ENCODE data around the gene ISL2. TPM values are rescaled to one million over a fixed set of nuclear protein-coding genes. Genes with fewer than 3 reads are reported as not detected.

ISL2 gene
- total and polyA plus RNA-seq, 2 of the 13 experiments (the other 11 are each of a cell fraction or from before 2014, with no cell fraction given), result 4.3 to 5.1 TPM

DNA sequence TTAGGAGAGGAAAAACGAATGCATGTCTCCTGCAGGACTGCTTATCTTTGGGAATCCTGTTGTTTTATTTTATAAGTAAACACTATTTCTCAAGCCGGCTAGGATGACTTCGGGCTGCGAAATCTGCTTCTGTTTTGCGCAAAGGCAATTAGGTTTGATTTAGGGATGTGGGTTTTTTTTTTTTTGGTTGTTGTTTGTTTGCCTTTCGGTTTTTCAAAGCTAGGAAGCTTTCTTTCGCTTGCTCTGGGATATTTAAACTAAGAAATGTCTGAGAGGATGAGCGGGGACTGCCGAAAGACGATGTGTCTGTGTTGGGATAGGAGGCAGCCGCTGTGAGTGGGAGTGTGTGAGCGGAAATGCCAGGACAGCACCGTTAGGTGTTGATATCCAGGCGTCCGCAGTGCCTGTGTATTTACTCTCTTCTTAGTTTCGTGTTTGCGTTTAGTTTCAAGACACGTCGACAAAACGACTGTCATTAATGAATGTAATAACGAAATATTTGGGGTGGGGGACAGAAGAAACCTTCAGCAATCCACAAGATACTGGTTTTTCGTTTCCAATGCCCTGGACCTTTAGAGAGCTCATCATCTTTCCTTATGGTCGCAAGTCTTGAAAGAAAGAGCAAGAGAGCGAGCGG, 604 bp downstream of the ISL2 start (continued):
- TF ChIP-seq, protein P1, sequence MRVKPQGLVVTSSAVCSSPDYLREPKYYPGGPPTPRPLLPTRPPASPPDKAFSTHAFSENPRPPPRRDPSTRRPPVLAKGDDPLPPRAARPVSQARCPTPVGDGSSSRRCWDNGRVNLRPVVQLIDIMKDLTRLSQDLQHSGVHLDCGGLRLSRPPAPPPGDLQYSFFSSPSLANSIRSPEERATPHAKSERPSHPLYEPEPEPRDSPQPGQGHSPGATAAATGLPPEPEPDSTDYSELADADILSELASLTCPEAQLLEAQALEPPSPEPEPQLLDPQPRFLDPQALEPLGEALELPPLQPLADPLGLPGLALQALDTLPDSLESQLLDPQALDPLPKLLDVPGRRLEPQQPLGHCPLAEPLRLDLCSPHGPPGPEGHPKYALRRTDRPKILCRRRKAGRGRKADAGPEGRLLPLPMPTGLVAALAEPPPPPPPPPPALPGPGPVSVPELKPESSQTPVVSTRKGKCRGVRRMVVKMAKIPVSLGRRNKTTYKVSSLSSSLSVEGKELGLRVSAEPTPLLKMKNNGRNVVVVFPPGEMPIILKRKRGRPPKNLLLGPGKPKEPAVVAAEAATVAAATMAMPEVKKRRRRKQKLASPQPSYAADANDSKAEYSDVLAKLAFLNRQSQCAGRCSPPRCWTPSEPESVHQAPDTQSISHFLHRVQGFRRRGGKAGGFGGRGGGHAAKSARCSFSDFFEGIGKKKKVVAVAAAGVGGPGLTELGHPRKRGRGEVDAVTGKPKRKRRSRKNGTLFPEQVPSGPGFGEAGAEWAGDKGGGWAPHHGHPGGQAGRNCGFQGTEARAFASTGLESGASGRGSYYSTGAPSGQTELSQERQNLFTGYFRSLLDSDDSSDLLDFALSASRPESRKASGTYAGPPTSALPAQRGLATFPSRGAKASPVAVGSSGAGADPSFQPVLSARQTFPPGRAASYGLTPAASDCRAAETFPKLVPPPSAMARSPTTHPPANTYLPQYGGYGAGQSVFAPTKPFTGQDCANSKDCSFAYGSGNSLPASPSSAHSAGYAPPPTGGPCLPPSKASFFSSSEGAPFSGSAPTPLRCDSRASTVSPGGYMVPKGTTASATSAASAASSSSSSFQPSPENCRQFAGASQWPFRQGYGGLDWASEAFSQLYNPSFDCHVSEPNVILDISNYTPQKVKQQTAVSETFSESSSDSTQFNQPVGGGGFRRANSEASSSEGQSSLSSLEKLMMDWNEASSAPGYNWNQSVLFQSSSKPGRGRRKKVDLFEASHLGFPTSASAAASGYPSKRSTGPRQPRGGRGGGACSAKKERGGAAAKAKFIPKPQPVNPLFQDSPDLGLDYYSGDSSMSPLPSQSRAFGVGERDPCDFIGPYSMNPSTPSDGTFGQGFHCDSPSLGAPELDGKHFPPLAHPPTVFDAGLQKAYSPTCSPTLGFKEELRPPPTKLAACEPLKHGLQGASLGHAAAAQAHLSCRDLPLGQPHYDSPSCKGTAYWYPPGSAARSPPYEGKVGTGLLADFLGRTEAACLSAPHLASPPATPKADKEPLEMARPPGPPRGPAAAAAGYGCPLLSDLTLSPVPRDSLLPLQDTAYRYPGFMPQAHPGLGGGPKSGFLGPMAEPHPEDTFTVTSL (CRISPR knock-in tag; IDR thresholded peaks at IDR 0.05; ENCODE audit: borderline replicate concordance), result 0 out of 2 replicates have a peak, but pooled peaks have one; percentile 30
- no peak for TF ChIP-seq ZNF441 (CRISPR knock-in tag; IDR thresholded peaks at IDR 0.05; ENCODE audit: borderline replicate concordance)
- TF ChIP-seq, protein P2, sequence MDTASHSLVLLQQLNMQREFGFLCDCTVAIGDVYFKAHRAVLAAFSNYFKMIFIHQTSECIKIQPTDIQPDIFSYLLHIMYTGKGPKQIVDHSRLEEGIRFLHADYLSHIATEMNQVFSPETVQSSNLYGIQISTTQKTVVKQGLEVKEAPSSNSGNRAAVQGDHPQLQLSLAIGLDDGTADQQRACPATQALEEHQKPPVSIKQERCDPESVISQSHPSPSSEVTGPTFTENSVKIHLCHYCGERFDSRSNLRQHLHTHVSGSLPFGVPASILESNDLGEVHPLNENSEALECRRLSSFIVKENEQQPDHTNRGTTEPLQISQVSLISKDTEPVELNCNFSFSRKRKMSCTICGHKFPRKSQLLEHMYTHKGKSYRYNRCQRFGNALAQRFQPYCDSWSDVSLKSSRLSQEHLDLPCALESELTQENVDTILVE (CRISPR knock-in tag; IDR thresholded peaks at IDR 0.05), result 0 out of 2 replicates have a peak, but pooled peaks have one; percentile 13
- TF ChIP-seq ELF4 (CRISPR knock-in tag; IDR thresholded peaks at IDR 0.05; ENCODE audit: borderline replicate concordance), result peak; percentile 48; the same call in 1 of the 2 replicates
- peak; percentile 15; the same call in 1 of the 2 replicates for TF ChIP-seq ZNF343 (CRISPR knock-in tag; IDR thresholded peaks at IDR 0.05)
- peak; percentile 29; the same call in 1 of the 2 replicates for TF ChIP-seq ZNF747 (CRISPR knock-in tag; IDR thresholded peaks at IDR 0.05; ENCODE audit: borderline replicate concordance)
- no peak for TF ChIP-seq ZNF746 (CRISPR knock-in tag; IDR thresholded peaks at IDR 0.05)
- no peak for TF ChIP-seq SOX6 (IDR thresholded peaks at IDR 0.05)
- TF ChIP-seq SOX6 (CRISPR knock-in tag; IDR thresholded peaks at IDR 0.05), result peak; percentile 33; the same call in 1 of the 2 replicates
